Activated T-cell treated with anti-CD3 and anti-CD28 coated beads, Interleukin-2, amount 50 U/mL, for 48 hours (primary cell): ENCODE results near the gene PSD2.

Experiments
- DNase-seq, 2 experiments: peaks; one replicate each; pipeline ENCODE4 v3.0.0-alpha.2; 2020

The PSD2 gene

DNA sequence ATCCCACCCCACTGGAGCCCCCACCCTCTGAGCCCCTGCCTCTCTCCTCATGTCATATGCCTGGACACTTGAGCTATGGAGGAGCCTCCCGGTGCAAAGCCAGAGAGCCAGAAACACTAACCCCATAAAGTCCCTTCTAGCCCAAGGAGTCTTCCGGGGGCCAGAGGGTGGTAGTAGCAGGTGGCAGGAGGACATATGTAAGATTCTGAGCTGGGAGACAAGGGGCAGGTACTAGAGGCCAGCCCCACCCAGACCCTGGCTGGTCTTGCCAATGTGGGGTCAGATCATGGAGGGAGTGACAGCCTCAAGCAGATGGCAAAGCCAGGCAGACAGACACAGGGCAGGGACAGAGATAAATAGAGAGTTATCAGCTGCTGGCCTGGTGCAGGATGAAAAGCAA, 63.4 kb downstream of the PSD2 start:
- no peak for DNase-seq

GRCh38 chr5:139861021-139861888, 65.6 kb downstream of the PSD2 start:
- DNase-seq, result no peak

GRCh38 chr5:139861889-139862207, 66.2 kb downstream of the PSD2 start:
- no peak for DNase-seq

GRCh38 chr5:139862313-139862712, 66.7 kb downstream of the PSD2 start:
- DNase-seq, result no peak

- no peak for DNase-seq
These were observed 67.2 kb downstream of the PSD2 start for GRCh38 chr5:139862803-139863202.

DNA sequence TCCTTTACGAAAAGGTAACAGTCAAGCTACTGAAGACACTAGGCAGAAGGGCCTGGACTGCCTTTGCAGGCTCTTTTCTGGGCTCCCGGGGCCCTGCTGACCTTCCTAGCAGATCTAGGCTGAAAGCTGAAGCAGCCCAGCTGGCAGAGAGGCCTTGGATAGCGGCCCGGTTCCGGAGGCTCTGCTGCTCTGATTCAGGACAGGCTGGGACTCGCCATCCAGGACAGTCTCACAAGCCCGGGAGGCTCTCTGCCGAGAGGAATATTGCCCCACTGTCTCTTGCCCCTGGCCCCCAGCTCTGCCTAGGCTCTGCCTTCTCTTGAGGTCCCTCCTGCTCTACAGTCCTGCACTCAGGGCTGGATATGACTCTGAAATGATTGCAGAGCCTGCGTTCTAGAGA, 67.8 kb downstream of the PSD2 start:
- DNase-seq, result no peak

GRCh38 chr5:139863855-139864558, 68.4 kb downstream of the PSD2 start:
- DNase-seq, result peak; percentile 73 to 75

- no peak for DNase-seq
These were observed 69.3 kb downstream of the PSD2 start for GRCh38 chr5:139864716-139865483.

GRCh38 chr5:139867109-139867508, 71.5 kb downstream of the PSD2 start:
- no peak for DNase-seq

GRCh38 chr5:139867581-139867980, 72.0 kb downstream of the PSD2 start:
- no peak for DNase-seq

DNA sequence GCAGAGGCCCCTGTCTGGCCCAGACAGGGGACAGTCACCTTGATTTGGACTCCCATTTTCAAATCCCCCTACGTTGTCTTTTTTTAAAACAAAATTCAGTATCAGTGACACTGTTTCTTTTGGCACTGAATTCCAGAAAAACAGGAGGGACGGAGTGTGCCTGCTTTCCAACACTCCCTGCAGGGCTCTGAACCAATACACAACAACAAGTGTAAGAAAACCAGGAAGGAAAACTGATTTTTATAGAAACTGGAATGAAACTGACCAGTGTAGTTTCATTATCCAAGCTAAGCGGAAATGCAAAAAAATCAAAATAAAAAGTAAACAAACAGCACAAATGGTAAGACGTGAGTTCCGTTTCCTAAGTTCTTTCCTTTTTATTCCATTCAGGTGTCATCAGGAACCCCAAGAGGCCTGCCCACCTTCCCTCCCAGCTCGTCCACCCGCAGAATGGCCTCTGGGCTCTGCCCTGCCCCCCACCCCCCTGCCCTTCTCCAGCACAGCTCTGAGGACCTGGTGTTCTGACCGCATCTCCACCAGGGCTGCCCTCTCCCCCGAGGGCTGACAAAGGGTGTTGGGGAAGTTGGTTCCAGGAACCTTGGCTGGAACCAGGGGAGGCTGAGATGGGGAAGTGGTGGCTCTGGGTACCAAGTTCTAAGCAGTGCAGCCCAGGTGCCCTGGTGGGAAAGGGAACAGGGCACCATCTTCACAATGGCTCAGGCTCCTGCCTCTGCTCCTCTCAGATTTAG, 73.6 kb downstream of the PSD2 start:
- DNase-seq, result no peak

DNA sequence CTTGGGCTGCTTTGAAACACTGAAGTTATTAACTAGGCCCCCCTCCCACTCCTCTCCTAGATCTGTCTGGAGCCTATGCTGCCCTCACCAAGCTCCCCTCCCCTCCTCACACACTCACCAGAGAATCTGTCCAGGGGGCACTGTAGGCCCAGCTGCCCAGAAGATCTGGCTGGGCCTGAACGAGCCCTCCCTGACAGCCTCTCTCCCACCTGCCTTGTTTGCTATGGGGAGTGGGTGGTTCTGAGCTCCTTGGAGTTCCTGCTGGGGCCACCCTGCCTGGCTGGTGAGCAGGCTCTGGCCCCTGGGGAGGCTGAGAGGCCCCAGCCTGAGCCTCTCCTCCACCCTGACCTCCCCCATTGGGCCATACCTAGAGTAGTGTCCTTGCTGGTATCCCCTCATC, 75.1 kb downstream of the PSD2 start:
- DNase-seq, result no peak

GRCh38 chr5:139871614-139872013, 76.0 kb downstream of the PSD2 start:
- no peak for DNase-seq

- DNase-seq, result no peak
These were observed 76.6 kb downstream of the PSD2 start for GRCh38 chr5:139872052-139872766.

DNA sequence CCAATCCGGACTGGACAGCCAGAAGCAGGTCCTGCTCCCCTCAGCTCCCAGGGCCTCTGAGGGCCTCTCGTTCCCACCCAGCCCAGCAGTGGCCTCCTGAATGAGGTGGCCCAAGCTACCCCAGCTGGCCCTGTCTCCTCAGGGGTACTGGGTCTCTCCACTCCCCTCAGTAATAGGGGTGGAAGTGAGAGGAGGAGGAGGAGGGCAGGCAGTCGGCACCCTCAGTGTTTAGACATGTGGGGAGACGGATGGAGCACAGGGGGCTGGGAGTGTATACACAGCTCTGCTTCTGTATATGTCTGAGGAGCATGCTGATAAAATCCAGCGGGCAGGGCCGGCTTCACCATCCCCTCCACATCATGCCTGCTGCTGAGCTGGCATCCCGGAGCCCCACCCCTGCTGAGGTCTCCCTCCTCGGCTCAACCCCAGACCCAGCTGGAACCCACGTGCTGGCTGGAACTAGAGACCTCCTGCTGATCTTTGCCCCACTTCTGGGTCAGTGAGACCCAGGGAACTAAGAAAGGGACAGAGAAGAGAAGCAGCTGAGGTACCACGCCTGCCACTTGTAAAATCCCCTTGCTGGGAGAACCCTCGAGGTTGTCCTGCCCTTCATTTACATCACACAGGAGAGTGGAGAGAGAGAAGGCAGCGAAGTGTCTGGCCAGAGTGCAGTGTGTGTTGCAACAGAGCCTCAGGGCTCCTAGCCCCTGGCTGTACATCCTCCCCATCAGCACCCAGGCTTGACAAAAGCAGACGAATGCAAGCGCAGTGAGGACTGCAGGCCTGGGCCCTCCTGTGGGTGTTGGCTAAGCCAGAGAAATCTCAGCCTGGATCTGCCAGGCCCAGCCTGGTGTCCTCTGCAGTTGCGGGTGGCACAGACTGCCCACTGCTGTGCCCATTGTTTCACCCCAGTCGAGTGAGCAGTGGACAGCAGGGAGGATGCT, 77.5 kb downstream of the PSD2 start:
- DNase-seq, result no peak

- DNase-seq, result no peak
These were observed 80.3 kb downstream of the PSD2 start for GRCh38 chr5:139875957-139876356.

GRCh38 chr5:139877129-139877597, 81.6 kb downstream of the PSD2 start:
- peak in 1 of 2 experiments; percentile 22 for DNase-seq

DNA sequence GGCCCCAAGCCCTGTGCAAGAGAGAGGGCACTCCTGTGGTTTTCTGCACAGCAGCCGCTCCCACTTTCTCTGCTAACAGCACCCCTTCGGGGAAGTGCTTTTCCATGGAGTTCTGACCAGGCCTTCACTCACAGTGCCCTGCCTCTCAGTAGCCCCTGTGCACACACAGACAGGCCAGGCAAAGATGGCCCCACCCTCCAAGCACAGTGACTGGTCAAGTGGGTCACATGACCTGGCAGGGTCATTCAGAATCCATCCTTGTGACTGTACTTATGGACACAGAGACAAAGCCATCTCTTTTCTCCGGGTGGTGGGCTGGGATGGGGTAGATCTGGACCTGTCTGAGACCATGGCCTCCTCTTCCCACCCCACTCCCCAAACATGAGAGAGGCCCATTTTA, 82.5 kb downstream of the PSD2 start:
- DNase-seq, result no peak

- DNase-seq, result no peak
These were observed 85.0 kb downstream of the PSD2 start for GRCh38 chr5:139880416-139881142.

- DNase-seq, result no peak
These were observed 85.6 kb downstream of the PSD2 start for GRCh38 chr5:139881143-139881733.
